Measurements from ENCODE around the gene SH2D7.

Gene SH2D7

DNA sequence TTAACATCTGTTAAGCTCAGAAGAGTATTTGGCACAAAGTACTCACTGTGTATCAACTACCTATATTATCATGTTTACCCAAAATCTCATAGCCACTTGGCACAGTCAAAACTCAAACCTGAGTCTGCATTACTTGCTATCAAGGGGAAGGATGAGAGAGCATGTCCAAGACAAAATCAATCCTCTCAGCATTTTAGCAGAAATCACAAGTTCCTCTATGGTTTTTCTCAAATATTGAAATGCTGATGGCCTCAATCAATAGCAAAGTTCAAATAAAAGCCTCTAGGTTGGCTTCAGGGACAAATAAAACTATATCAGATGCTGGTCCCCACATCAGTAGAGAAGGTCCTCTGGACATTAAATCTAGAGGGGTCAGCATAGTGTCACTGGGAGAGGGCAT, 29.1 kb upstream of the SH2D7 start:
- H3K36me3 ChIP-seq (ENCODE audit: control insufficient read depth in 1 of 2, insufficient read depth in 2 of 2, low read length in 2 of 2), result peaks cover 0 to 5% of the 10 kb centered on the region in 2 donors
- no peaks in the 10 kb centered on the region for H3K9me3 ChIP-seq (ENCODE audit: control insufficient read depth in 1 of 2, low read length in 2 of 2)
- H3K4me1 ChIP-seq (ENCODE audit: control insufficient read depth in 1 of 2, insufficient read depth in 2 of 2, low read length in 2 of 2), result peaks cover 53 to 72% of the 10 kb centered on the region in 2 donors
- no peaks in the 10 kb centered on the region for H3K27me3 ChIP-seq (ENCODE audit: low read depth, low read length)
- H3K27ac ChIP-seq (ENCODE audit: low read length), result peak overlapping the region; percentile 85
- no peak overlapping the region for H3K4me3 ChIP-seq (ENCODE audit: low read depth in 1 of 2, low read length in 2 of 2)

- H3K36me3 ChIP-seq (ENCODE audit: control insufficient read depth in 1 of 2, insufficient read depth in 2 of 2, low read length in 2 of 2), result peaks cover 0 to 5% of the 10 kb centered on the region in 2 donors
- H3K27ac ChIP-seq (ENCODE audit: low read length), result peak overlapping the region; percentile 85
- no peak overlapping the region for H3K4me3 ChIP-seq (ENCODE audit: low read depth in 1 of 2, low read length in 2 of 2)
- no peaks in the 10 kb centered on the region for H3K27me3 ChIP-seq (ENCODE audit: low read depth, low read length)
- peaks cover 53 to 78% of the 10 kb centered on the region in 2 donors for H3K4me1 ChIP-seq (ENCODE audit: control insufficient read depth in 1 of 2, insufficient read depth in 2 of 2, low read length in 2 of 2)
- H3K9me3 ChIP-seq (ENCODE audit: control insufficient read depth in 1 of 2, low read length in 2 of 2), result no peaks in the 10 kb centered on the region
Measured at GRCh38 chr15:78063970-78064385, 28.4 kb upstream of the SH2D7 start.

DNA sequence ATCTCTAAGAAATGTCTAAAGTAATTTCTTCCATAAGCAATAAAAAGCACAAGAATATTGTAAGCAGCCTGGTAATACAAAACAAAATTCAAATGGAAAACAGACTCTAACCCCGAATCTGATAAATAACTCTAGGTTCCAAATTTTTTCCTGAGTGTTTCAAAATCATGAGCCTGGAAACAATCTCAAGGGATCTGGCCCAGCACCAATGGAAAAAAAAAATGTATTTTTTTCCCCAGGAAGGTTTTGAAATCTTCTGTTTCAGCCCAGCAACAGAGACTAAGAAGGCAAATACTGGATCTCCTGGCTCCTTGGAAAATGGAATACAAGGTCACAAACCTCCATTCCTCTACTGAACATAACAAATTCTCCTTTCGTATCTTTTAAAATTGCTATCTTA, 27.8 kb upstream of the SH2D7 start:
- peak overlapping the region; percentile 85 for H3K27ac ChIP-seq (ENCODE audit: low read length)
- peaks cover 54 to 78% of the 10 kb centered on the region in 2 donors for H3K4me1 ChIP-seq (ENCODE audit: control insufficient read depth in 1 of 2, insufficient read depth in 2 of 2, low read length in 2 of 2)
- H3K4me3 ChIP-seq (ENCODE audit: low read depth in 1 of 2, low read length in 2 of 2), result no peak overlapping the region
- peaks cover 0 to 5% of the 10 kb centered on the region in 2 donors for H3K36me3 ChIP-seq (ENCODE audit: control insufficient read depth in 1 of 2, insufficient read depth in 2 of 2, low read length in 2 of 2)
- H3K9me3 ChIP-seq (ENCODE audit: control insufficient read depth in 1 of 2, low read length in 2 of 2), result no peaks in the 10 kb centered on the region
- H3K27me3 ChIP-seq (ENCODE audit: low read depth, low read length), result no peaks in the 10 kb centered on the region

GRCh38 chr15:78065284-78065872, 27.0 kb upstream of the SH2D7 start:
- H3K9me3 ChIP-seq (ENCODE audit: control insufficient read depth in 1 of 2, low read length in 2 of 2), result no peaks in the 10 kb centered on the region
- peaks cover 56 to 83% of the 10 kb centered on the region in 2 donors for H3K4me1 ChIP-seq (ENCODE audit: control insufficient read depth in 1 of 2, insufficient read depth in 2 of 2, low read length in 2 of 2)
- H3K4me3 ChIP-seq (ENCODE audit: low read depth in 1 of 2, low read length in 2 of 2), result no peak overlapping the region
- H3K36me3 ChIP-seq (ENCODE audit: control insufficient read depth in 1 of 2, insufficient read depth in 2 of 2, low read length in 2 of 2), result peaks cover 0 to 5% of the 10 kb centered on the region in 2 donors
- H3K27ac ChIP-seq (ENCODE audit: low read length), result peak overlapping the region; percentile 85
- H3K27me3 ChIP-seq (ENCODE audit: low read depth, low read length), result no peaks in the 10 kb centered on the region

DNA sequence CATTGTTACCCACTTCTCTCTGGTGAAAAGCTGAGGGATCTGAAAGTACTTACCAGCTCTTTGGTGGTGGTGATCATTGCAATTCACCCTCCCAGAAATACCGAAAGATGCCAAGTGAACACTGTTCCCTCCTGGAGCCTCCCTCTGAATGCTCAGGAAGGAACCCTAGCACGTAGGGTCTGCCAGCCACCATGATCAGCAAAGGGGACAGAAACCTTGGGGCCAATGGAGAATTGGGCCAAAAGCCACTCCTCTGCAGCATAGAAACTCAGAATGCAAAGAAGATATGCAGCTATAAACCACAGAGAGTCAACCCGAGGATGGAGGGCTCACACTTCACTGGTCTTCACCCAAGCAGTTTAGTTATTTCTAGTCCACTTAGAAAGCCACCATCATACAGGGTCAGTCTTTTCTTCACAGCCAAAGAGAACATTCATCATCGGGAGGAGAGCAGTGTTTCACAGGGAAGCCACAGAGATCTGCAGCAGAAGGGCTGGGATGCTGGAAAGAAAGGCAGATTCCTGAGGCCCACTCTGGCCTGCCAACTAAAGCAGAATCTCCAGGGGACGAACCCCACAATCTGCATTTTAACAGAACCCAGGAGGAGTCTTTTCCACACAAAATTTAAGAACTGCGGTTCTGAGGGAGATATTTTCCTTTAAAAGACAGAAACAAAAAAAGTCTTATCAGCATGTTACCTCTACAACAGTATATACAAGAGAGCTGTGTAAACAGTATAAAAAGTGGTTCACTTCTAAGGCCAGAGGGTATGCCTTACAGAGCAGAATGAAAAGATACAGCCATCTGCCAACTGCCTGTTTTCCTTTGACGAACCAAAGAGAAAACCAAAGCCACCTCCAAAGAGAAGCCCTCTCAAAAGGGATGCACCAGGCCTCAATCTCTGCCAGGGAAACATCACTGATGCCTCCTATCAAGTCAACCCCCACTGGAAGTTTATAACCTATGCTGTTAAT, 26.1 kb upstream of the SH2D7 start:
- H3K4me1 ChIP-seq (ENCODE audit: control insufficient read depth in 1 of 2, insufficient read depth in 2 of 2, low read length in 2 of 2), result peaks cover 58 to 88% of the 10 kb centered on the region in 2 donors
- no peak overlapping the region for H3K4me3 ChIP-seq (ENCODE audit: low read depth in 1 of 2, low read length in 2 of 2)
- peak overlapping the region; percentile 85 for H3K27ac ChIP-seq (ENCODE audit: low read length)
- no peaks in the 10 kb centered on the region for H3K27me3 ChIP-seq (ENCODE audit: low read depth, low read length)
- peaks cover 0 to 5% of the 10 kb centered on the region in 2 donors for H3K36me3 ChIP-seq (ENCODE audit: control insufficient read depth in 1 of 2, insufficient read depth in 2 of 2, low read length in 2 of 2)
- no peaks in the 10 kb centered on the region for H3K9me3 ChIP-seq (ENCODE audit: control insufficient read depth in 1 of 2, low read length in 2 of 2)

GRCh38 chr15:78067328-78068228, 24.8 kb upstream of the SH2D7 start:
- Histone ChIP-seq H3K27me3 (ENCODE audit: low read depth, low read length) (no peaks in the 10 kb centered on the region), H3K4me1 (ENCODE audit: control insufficient read depth in 1 of 2, insufficient read depth in 2 of 2, low read length in 2 of 2) (peaks cover 71 to 89% of the 10 kb centered on the region in 2 donors), H3K36me3 (ENCODE audit: control insufficient read depth in 1 of 2, insufficient read depth in 2 of 2, low read length in 2 of 2) (peaks cover 0 to 5% of the 10 kb centered on the region in 2 donors), H3K4me3 (ENCODE audit: low read depth in 1 of 2, low read length in 2 of 2) (no peak overlapping the region), H3K9me3 (ENCODE audit: control insufficient read depth in 1 of 2, low read length in 2 of 2) (no peaks in the 10 kb centered on the region), H3K27ac (ENCODE audit: low read length) (peak overlapping the region; percentile 71)

- peaks cover 66 to 85% of the 10 kb centered on the region in 2 donors for H3K4me1 ChIP-seq (ENCODE audit: control insufficient read depth in 1 of 2, insufficient read depth in 2 of 2, low read length in 2 of 2)
- peaks cover 0 to 5% of the 10 kb centered on the region in 2 donors for H3K36me3 ChIP-seq (ENCODE audit: control insufficient read depth in 1 of 2, insufficient read depth in 2 of 2, low read length in 2 of 2)
- peak overlapping the region in 1 of 2 donors; percentile 12 for H3K4me3 ChIP-seq (ENCODE audit: low read depth in 1 of 2, low read length in 2 of 2)
- peak overlapping the region; percentile 71 for H3K27ac ChIP-seq (ENCODE audit: low read length)
- H3K27me3 ChIP-seq (ENCODE audit: low read depth, low read length), result no peaks in the 10 kb centered on the region
- no peaks in the 10 kb centered on the region for H3K9me3 ChIP-seq (ENCODE audit: control insufficient read depth in 1 of 2, low read length in 2 of 2)
Measured at GRCh38 chr15:78069052-78069414, 23.3 kb upstream of the SH2D7 start.

GRCh38 chr15:78069462-78070029, 22.8 kb upstream of the SH2D7 start:
- peak overlapping the region in 1 of 2 donors; percentile 12 for H3K4me3 ChIP-seq (ENCODE audit: low read depth in 1 of 2, low read length in 2 of 2)
- H3K27ac ChIP-seq (ENCODE audit: low read length), result peak overlapping the region; percentile 71
- H3K4me1 ChIP-seq (ENCODE audit: control insufficient read depth in 1 of 2, insufficient read depth in 2 of 2, low read length in 2 of 2), result peaks cover 64 to 80% of the 10 kb centered on the region in 2 donors
- H3K27me3 ChIP-seq (ENCODE audit: low read depth, low read length), result no peaks in the 10 kb centered on the region
- peaks cover 0 to 5% of the 10 kb centered on the region in 2 donors for H3K36me3 ChIP-seq (ENCODE audit: control insufficient read depth in 1 of 2, insufficient read depth in 2 of 2, low read length in 2 of 2)
- H3K9me3 ChIP-seq (ENCODE audit: control insufficient read depth in 1 of 2, low read length in 2 of 2), result no peaks in the 10 kb centered on the region

DNA sequence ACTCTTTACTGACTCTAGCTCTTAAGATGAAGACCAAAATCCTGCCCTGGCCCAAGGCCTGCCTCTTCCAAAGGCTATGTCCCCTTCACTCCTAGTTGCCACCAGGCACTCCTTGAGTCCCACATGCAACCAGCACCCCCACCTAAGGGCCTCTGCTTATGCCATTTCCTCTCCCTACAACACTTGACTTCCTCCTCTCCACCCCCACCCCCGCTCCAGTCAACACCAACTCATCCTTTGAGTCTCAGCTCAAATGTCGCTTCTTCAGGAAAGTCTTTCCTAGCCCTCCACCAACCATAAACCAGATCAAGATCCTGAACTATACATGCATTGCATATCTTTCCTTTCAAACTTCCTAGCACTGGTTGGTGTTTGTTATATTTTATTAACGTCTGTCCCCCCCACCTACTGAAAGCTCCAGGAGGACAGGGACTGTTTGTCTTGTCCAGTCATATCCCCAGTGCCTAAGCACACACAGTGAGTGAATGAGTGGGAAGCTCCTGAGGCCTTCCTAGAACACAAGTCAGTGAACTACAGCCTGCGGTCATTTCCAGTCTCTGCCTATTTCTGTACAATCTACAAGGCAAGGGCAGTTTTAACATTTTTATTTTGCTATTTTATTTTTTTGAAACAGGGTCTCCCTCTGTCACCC, 22.2 kb upstream of the SH2D7 start:
- Histone ChIP-seq H3K9me3 (ENCODE audit: control insufficient read depth in 1 of 2, low read length in 2 of 2) (no peaks in the 10 kb centered on the region), H3K36me3 (ENCODE audit: control insufficient read depth in 1 of 2, insufficient read depth in 2 of 2, low read length in 2 of 2) (peaks cover 0 to 1% of the 10 kb centered on the region in 2 donors), H3K4me3 (ENCODE audit: low read depth in 1 of 2, low read length in 2 of 2) (no peak overlapping the region), H3K27me3 (ENCODE audit: low read depth, low read length) (no peaks in the 10 kb centered on the region), H3K27ac (ENCODE audit: low read length) (peak overlapping the region; percentile 71), H3K4me1 (ENCODE audit: control insufficient read depth in 1 of 2, insufficient read depth in 2 of 2, low read length in 2 of 2) (peaks cover 60 to 74% of the 10 kb centered on the region in 2 donors)

- Histone ChIP-seq H3K4me3 (ENCODE audit: low read depth in 1 of 2, low read length in 2 of 2) (no peak overlapping the region), H3K9me3 (ENCODE audit: control insufficient read depth in 1 of 2, low read length in 2 of 2) (no peaks in the 10 kb centered on the region), H3K4me1 (ENCODE audit: control insufficient read depth in 1 of 2, insufficient read depth in 2 of 2, low read length in 2 of 2) (peaks cover 61 to 71% of the 10 kb centered on the region in 2 donors), H3K27ac (ENCODE audit: low read length) (peak overlapping the region; percentile 88), H3K27me3 (ENCODE audit: low read depth, low read length) (no peaks in the 10 kb centered on the region), H3K36me3 (ENCODE audit: control insufficient read depth in 1 of 2, insufficient read depth in 2 of 2, low read length in 2 of 2) (no peaks in the 10 kb centered on the region)
Measured at GRCh38 chr15:78071383-78071782, 21.0 kb upstream of the SH2D7 start.
